ENCODE results near the gene TPRX1. TPM values are rescaled to one million over a fixed set of nuclear protein-coding genes. Genes with fewer than 3 reads are reported as not detected.
"Not testable (repeated sequence)": the region's sequence is repeated elsewhere in the genome, so short reads cannot be mapped to it uniquely, and the experiment has no call there.

TPRX1 gene
- total RNA-seq, 8 experiments from 2014 or later, result 0.33 to 1.1 (median 0.46) TPM; not detected in 4

DNA sequence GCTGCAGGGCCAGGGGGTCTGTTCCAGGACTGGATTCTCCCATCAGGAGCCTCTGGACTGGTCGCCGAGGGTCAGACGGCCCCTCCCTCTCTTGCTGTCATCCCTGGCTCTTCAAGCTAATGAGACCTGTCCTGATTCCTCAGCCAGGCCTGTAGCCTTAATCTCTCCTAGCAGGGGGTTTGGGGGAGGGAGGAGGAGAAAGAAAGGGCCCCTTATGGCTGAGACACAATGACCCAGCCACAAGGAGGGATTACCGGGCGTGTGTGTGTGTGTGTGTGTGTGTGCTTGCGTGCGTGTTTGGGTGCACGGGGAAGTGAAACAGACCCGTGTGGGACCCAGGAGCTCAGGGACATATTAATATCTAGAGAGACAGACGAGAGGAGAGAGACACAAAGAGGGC is 15.5 kb upstream of the TPRX1 start:
- WGBS, 10 experiments, result 0 to 25% (median 0%) methylated on average over 1 to 4 of the region's 10 CpGs; no CpG with 5 or more reads in 3 of the 10 experiments
- no peak overlapping the region for H3K4me3 ChIP-seq

DNA sequence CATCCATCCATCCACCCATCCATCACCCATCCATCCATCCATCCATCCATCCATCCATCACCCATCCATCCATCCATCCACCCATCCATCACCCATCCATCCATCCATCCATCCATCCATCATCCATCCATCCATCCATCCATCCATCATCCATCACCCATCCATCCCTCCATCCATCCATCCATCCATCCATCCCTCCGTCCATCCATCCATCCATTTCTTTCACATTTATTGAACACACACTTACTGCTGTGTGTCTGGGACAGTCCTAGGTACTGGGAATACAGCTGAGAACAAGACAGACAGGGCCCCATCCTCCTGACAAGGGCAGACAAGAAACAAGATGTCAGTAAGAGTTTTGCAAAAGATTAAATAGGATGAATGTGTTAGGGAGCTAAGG is 13.9 kb upstream of the TPRX1 start:
- H3K4me3 ChIP-seq; in situ Hi-C loops (cut with MboI; ENCODE audit: low pct_unique_long_range_greater_than_20kb in 2 of 9, low sequenced_read_pairs in 9 of 9, unreplicated experiment in 9 of 9); H3K27ac ChIP-seq; ATAC-seq (replicated peaks in 6 of 8); H3K4me1 ChIP-seq (replicated peaks in 1 of 2): not testable (repeated sequence)
- 29 to 100% (median 83%) methylated on average over 1 of the region's 1 CpG; no CpG with 5 or more reads in 7 of the 10 experiments for WGBS, 10 experiments

More for the DNA sequence above, 15.5 kb upstream of the TPRX1 start:
- Histone ChIP-seq H3K4me1 (replicated peaks in 1 of 2) (peaks cover 2 to 8% of the 10 kb centered on the region in 2 donors), H3K27ac (no peak overlapping the region)
- in situ Hi-C loops (cut with MboI; ENCODE audit: low pct_unique_long_range_greater_than_20kb in 2 of 9, low sequenced_read_pairs in 9 of 9, unreplicated experiment in 9 of 9), result no loop called here
- peak in 5 of 8 experiments; percentile 57 to 90 (median 88) for ATAC-seq (replicated peaks in 6 of 8)

DNA sequence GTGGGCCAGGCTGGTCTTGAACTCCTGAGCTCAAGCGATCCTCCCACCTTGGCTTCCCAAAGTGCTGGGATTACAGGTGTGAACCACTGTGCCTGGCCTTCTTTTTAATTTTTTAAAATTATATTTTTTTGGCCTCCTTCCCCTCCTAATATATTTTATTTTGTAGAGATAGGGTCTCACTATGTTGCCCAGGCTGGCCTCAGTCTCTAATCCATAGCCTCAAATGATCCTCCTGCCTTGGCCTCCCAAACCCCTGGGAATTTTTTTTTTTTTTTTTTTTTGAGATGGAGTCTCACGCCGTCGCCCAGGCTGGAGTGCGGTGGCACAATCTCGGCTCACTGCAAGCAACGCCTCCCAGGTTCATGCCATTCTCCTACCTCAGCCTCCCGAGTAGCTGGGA is 11.9 kb upstream of the TPRX1 start:
- H3K4me1 ChIP-seq (replicated peaks in 1 of 2); ATAC-seq (replicated peaks in 6 of 8); in situ Hi-C loops (cut with MboI; ENCODE audit: low pct_unique_long_range_greater_than_20kb in 2 of 9, low sequenced_read_pairs in 9 of 9, unreplicated experiment in 9 of 9); H3K4me3 ChIP-seq; H3K27ac ChIP-seq: not testable (repeated sequence)
- 47 to 100% (median 88%) methylated on average over 1 to 7 of the region's 8 CpGs; no CpG with 5 or more reads in 1 of the 10 experiments for WGBS, 10 experiments

DNA sequence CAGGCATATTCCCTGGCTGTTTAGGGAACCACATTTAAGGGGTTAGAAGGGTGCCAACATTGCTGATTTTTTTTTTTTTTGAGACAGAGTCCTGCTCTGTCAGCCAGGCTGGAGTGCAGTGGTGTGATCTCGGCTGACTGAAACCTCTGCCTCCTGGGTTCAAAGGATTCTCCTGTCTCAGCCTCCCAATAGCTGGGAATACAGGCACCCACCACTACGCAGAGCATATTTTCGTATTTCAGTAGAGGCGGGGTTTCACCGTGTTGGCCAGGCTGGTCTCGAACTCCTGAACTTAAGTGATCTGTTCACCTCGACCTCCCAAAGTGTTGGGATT is 9.6 kb upstream of the TPRX1 start:
- 15 to 100% (median 49%) methylated on average over 1 to 4 of the region's 7 CpGs; no CpG with 5 or more reads in 4 of the 10 experiments for WGBS, 10 experiments
- in situ Hi-C loops (cut with MboI; ENCODE audit: low pct_unique_long_range_greater_than_20kb in 2 of 9, low sequenced_read_pairs in 9 of 9, unreplicated experiment in 9 of 9), result no loop called here
- Histone ChIP-seq H3K4me3 (no peak overlapping the region), H3K27ac (no peak overlapping the region), H3K4me1 (replicated peaks in 1 of 2) (no peaks in the 10 kb centered on the region)
- peak in 7 of 8 experiments; percentile 22 to 60 (median 42) for ATAC-seq (replicated peaks in 6 of 8)

DNA sequence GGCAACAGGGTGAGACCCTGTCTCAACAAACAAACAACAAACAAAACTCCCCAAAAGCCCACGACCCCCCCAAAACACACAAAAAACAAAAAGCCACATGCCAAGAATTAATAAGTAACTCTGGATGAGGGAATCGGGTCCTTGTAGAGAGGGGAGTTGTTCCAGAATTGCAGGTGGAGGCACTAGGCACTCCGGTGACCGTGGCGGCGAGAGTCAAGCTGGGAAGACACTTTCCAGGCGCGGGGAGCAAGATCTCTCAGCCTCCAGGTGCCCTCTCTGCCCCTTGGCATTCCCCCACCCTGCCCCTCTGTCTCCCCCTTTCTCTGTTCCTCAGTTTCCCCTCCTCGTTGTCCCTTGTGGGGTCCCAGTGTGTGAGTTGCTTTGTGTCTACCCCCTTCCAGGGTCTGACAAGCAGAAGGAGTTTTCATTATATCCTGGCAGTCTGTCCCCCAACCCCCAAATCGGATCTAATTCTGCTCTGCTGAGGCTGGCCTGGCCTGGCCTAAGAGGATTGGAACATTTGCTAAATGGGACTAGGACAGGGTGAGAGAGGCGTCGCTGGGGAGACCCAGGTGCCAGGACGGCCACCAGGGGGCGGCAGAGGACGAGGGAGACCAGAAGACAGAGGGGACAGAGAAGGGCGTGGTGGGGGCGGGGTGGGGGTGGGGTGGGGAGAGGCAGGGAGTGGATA is 9.1 kb upstream of the TPRX1 start:
- in situ Hi-C loops (cut with MboI; ENCODE audit: low pct_unique_long_range_greater_than_20kb in 2 of 9, low sequenced_read_pairs in 9 of 9, unreplicated experiment in 9 of 9), result no loop called here
- ATAC-seq (replicated peaks in 6 of 8), result peak; percentile 89 to 100 (median 94)
- WGBS, 10 experiments, result 0 to 100% (median 11%) methylated on average over 1 to 4 of the region's 17 CpGs; no CpG with 5 or more reads in 5 of the 10 experiments
- no peak overlapping the region for H3K27ac ChIP-seq
- H3K4me1 ChIP-seq (replicated peaks in 1 of 2), result no peaks in the 10 kb centered on the region
- H3K4me3 ChIP-seq, result no peak overlapping the region

DNA sequence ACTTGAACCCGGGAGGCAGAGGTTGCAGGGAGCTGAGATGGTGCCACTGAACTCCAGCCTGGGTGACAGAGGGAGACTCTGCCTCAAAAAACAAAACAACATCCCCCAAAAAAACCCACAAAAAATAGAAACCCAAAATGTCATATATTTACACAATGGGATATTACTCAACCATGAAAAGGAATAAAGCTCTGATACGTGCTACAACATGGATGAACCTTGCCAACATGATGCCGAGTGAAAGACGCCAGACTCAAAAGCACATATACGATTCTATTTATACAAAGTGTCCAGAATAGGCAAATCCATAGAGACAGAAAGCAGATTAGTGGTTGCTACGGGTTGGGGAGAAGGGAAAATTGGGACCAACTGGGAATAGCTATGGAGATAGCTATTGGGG is 2.1 kb upstream of the TPRX1 start:
- WGBS, 10 experiments, result 58 to 100% (median 80%) methylated on average over 1 to 6 of the region's 6 CpGs; no CpG with 5 or more reads in 1 of the 10 experiments
- Histone ChIP-seq H3K4me1 (replicated peaks in 1 of 2) (no peaks in the 10 kb centered on the region), H3K4me3 (no peak overlapping the region), H3K27ac (no peak overlapping the region)
- ATAC-seq (replicated peaks in 6 of 8), result no peak
- in situ Hi-C loops (cut with MboI; ENCODE audit: low pct_unique_long_range_greater_than_20kb in 2 of 9, low sequenced_read_pairs in 9 of 9, unreplicated experiment in 9 of 9), result no loop called here

DNA sequence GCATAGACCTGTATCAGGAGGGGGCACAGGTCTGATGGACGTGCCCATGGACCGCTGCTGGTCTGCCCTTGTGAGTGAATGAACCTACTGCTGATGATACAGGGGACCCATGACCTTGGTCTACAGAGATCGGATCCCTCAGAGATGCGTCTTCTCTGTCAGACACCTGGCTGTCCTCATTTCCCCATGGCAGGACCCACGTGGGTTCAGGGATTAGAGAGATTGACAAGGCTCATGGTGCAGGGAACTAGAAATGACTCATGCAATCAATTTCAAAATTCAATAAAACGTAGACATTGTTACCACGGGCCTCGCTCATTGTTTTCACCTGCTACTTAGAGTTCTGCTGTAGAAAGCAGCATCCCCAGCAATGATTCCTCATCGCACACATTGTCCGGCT is 962 bp upstream of the TPRX1 start:
- in situ Hi-C loops (cut with MboI; ENCODE audit: low pct_unique_long_range_greater_than_20kb in 2 of 9, low sequenced_read_pairs in 9 of 9, unreplicated experiment in 9 of 9), result no loop called here
- WGBS, 10 experiments, result 43 to 100% (median 83%) methylated on average over 2 to 9 of the region's 10 CpGs; no CpG with 5 or more reads in 2 of the 10 experiments
- Histone ChIP-seq H3K4me1 (replicated peaks in 1 of 2) (no peaks in the 10 kb centered on the region), H3K4me3 (no peak overlapping the region), H3K27ac (no peak overlapping the region)
- peak in 3 of 8 experiments; percentile 19 to 58 (median 35) for ATAC-seq (replicated peaks in 6 of 8)

DNA sequence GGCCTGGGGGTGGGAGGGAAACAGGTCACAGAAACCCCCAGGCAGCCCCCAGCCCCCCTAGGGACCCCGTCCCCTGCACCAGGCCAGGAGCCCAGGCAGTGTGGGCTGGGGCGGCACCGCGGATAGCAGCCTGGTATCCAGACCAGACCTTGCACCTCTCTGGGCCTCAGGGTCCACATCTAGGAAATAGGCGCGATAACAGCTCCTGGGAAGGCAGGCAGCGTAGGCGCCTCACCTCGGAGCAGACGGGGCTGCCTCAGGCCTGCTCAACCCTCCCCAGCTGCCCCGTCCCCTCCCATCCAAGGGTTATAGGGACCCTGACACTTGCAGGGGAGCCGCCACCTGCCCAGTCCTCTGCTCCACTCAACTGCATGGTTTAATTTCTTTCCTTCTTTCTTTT is 680 bp downstream of the TPRX1 start:
- H3K4me1 ChIP-seq (replicated peaks in 1 of 2); H3K27ac ChIP-seq; H3K4me3 ChIP-seq; in situ Hi-C loops (cut with MboI; ENCODE audit: low pct_unique_long_range_greater_than_20kb in 2 of 9, low sequenced_read_pairs in 9 of 9, unreplicated experiment in 9 of 9): not testable (repeated sequence)
- ATAC-seq (replicated peaks in 6 of 8), result peak in 1 of 8 experiments; percentile 22
- no CpG with 5 or more reads among the region's 12 CpGs for WGBS, 10 experiments

DNA sequence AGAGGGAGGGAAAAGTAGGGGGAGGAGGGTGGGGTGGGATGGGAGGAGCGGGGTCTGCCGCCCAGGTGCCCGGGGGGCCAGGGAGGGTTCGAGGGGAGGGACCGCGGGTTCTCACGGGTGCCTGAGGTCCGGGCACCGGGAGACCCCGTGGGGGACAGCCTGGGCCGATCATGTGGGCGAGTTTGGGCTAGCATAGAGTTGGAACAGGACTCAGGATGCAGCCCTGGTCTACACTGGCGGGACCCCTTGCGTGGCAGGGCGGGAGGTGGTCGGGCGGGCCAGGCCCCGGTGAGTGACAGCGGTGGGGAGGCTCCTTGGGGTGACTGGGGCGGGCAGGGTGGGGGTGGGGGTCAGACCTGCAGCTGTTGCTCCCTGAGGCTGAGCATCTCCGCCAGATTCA is 1.2 kb downstream of the TPRX1 start:
- WGBS, 10 experiments, result no CpG with 5 or more reads among the region's 21 CpGs
- ATAC-seq (replicated peaks in 6 of 8), result not testable (repeated sequence)

DNA sequence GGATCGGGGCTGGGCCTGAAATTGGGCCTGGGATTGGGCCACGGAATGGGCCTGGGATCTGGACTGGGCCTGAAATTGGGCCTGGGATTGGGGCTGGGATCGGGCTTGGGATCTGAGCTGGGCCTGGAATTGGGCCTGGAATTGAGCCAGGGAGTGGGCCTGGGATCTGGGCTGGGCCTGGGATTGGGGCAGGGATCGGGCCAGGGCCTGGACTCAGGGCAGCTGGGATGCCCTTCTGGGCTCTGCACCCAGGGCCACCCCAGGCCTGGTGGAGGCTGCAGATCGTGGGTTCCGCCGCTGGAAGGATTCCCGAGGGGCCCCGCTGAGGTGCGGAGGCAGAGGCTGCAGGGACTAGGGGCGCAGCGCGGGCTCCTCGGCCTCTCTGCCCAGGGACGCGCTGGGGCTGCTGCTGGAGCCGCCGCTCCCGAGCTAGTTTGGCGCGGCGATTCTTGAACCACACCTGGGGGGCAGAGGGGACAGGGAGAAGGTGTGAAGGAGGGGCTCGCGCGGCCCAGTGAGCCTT is 1.8 kb downstream of the TPRX1 start:
- in situ Hi-C loops (cut with MboI; ENCODE audit: low pct_unique_long_range_greater_than_20kb in 2 of 9, low sequenced_read_pairs in 9 of 9, unreplicated experiment in 9 of 9), result no loop called here
- H3K4me1 ChIP-seq (replicated peaks in 1 of 2), result no peaks in the 10 kb centered on the region
- no peak overlapping the region for H3K4me3 ChIP-seq
- H3K27ac ChIP-seq, result no peak overlapping the region
- ATAC-seq (replicated peaks in 6 of 8), result no peak
- 80 to 100% methylated on average over 1 of the region's 25 CpGs; no CpG with 5 or more reads in 8 of the 10 experiments for WGBS, 10 experiments

More for the DNA sequence above, 1.2 kb downstream of the TPRX1 start:
- in situ Hi-C loops (cut with MboI; ENCODE audit: low pct_unique_long_range_greater_than_20kb in 2 of 9, low sequenced_read_pairs in 9 of 9, unreplicated experiment in 9 of 9); H3K27ac ChIP-seq; H3K4me3 ChIP-seq; H3K4me1 ChIP-seq (replicated peaks in 1 of 2): not testable (repeated sequence)

DNA sequence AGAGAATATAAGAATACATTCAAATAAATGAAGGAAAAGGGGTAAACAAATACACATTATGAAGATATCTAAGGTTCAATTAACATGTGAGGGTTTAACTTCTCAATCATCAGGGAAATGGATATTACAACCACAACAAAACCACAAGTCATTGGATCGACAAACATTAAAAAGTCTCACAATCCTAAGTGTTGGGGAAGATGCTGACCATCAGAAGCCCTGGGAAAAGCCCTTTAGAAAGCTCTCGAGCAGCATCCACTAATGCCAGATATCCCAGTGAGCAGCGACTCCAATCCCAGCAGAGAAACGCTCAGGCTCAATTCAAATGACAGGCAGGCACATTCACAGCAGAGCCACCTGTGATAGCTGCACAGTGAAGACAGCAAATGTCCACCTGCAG is 3.1 kb downstream of the TPRX1 start:
- WGBS, 10 experiments, result 29 to 90% (median 75%) methylated on average over 1 to 4 of the region's 4 CpGs; no CpG with 5 or more reads in 1 of the 10 experiments
- H3K4me3 ChIP-seq, result no peak overlapping the region

DNA sequence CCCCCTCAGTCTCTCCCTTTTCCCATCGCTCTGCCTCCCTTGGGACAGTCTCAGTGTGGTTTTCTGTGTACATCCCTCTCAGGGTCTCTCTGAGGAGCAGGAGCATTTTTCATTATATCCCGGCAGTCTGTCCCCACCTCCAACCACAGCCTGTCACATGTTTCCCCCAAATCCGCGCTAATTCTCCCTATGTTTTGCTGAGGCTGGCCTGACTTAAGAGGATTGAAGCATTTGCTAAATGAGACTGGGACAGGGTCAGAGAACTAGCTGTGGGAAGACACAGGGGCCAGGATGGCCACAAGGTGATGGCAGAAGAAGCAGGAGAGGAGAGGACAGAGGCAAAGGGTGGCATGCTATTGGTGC is 5.5 kb downstream of the TPRX1 start:
- in situ Hi-C loops (cut with MboI; ENCODE audit: low pct_unique_long_range_greater_than_20kb in 2 of 9, low sequenced_read_pairs in 9 of 9, unreplicated experiment in 9 of 9), result no loop called here
- H3K27ac ChIP-seq, result no peak overlapping the region
- no peak overlapping the region for H3K4me3 ChIP-seq
- ATAC-seq (replicated peaks in 6 of 8), result no peak
- WGBS, 10 experiments, result 25 to 100% (median 76%) methylated on average over 1 to 4 of the region's 4 CpGs
- no peaks in the 10 kb centered on the region for H3K4me1 ChIP-seq (replicated peaks in 1 of 2)

More for the DNA sequence above, 3.1 kb downstream of the TPRX1 start:
- in situ Hi-C loops (cut with MboI; ENCODE audit: low pct_unique_long_range_greater_than_20kb in 2 of 9, low sequenced_read_pairs in 9 of 9, unreplicated experiment in 9 of 9), result no loop called here
- Histone ChIP-seq H3K27ac (no peak overlapping the region), H3K4me1 (replicated peaks in 1 of 2) (no peaks in the 10 kb centered on the region)
- no peak for ATAC-seq (replicated peaks in 6 of 8)

DNA sequence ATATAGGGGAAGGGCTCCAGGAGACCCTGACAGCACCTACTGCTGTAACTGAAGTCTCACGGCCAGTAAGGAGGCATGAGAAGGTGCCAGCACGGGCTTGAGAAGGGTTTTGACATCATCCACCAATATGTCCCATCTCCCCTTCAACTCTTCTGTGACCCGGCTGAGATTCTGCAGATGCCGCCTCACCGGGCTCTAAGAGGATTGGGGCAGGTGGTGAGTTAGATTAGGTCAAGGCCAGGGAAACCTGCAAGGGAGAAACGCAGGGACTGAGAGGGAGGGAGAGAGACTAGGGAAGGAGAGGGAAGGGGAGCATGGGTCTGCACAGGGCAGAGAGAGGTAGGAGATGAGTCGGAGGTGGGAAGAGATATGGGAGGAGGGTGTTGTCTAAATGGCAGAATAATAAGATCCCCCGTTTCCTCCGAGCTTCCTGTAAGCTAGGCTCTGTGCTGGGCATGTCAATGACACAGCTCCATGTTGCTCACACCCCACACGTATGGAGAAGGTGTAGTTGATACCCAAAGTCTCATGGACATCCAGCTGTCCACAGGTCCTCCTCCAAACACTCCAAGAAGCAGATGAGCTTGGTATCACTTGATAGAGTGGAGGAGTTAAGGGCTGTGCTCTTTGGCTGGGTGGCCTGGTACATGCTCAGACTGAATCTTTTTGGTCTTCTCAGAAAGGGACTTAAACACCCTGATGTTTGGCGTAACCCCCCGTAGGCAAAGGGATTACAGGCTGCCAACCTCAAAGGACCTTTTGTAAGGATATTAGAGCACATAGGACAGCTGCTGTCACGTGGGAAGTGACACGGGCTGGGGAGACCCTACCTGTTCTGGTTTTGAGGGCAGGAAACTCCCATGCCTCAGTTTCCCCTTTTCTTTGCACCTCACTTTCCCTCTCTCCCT is 6.1 kb downstream of the TPRX1 start:
- no peaks in the 10 kb centered on the region for H3K4me1 ChIP-seq (replicated peaks in 1 of 2)
- no peak for ATAC-seq (replicated peaks in 6 of 8)
- in situ Hi-C loops (cut with MboI; ENCODE audit: low pct_unique_long_range_greater_than_20kb in 2 of 9, low sequenced_read_pairs in 9 of 9, unreplicated experiment in 9 of 9), result no loop called here
- H3K4me3 ChIP-seq, result no peak overlapping the region
- H3K27ac ChIP-seq, result no peak overlapping the region
- 20 to 100% (median 65%) methylated on average over 1 to 7 of the region's 14 CpGs for WGBS, 10 experiments

Measured in motor neuron (in vitro differentiated cells).